HCT116 (cell line): ENCODE measurements around the gene RXFP1. TPM values are rescaled to one million over a fixed set of nuclear protein-coding genes. Genes with fewer than 3 reads are reported as not detected.

Experiments
- ATAC-seq: fragments of 200-7000 bp; cut with Tn5 transposase; 2 replicates; pipeline ENCODE4 v1.9.1; 2020; ENCODE audit warnings: mild to moderate bottlenecking, moderate library complexity
- BruUV-seq: library from RNA; stranded (reverse); fragments of 400-500 nt; replicated peaks from 2 replicates; lab custom pipeline; 2021; lab: Mats Ljungman, UMichigan
- CTCF ChIA-PET: fragments of 300-600 bp; sonication (Branson Sonifier 250); formaldehyde crosslinking; loops from one replicate; lab custom pipeline; 2021; ENCODE audit warnings: antibody characterized with exemption; lab: Charles Lee
- POLR2A ChIA-PET: fragments of 300-600, 350-600 bp; sonication (Branson Sonifier 250); formaldehyde crosslinking; loops from one replicate; lab custom pipeline; 2021; ENCODE audit warnings: antibody characterized with exemption; lab: Charles Lee
- RAD21 ChIA-PET, 2 experiments: fragments of 300-600 bp; sonication (Branson Sonifier 250); formaldehyde crosslinking; loops; one replicate each; lab custom pipeline; 2023; ENCODE audit warnings: low total read pairs in 2 of 2; ENCODE audit not compliant: uncharacterized antibody in 2 of 2, unreplicated experiment in 2 of 2, low non-redundant PET in 1 of 2; lab: Charles Lee
- DNase-seq: peaks from one replicate; pipeline ENCODE4 v3.0.0-alpha.2; 2010; ENCODE audit warnings: low read depth, low spot score
- H2AFZ ChIP-seq: fragments of 200-600 bp; shearing (Covaris generic), sonication (generic); 2 replicates; pipeline ENCODE4 v1.6.1; 2017; ENCODE audit warnings: low read depth, mixed run types, mixed read lengths, antibody characterized with exemption, low read length; ENCODE audit not compliant: poor library complexity, severe bottlenecking
- H3K27ac ChIP-seq: 2 replicates; pipeline ENCODE4 v1.5.1; 2012; ENCODE audit warnings: low read depth, low read length
- H3K27me3 ChIP-seq: fragments of 200-600 bp; sonication (generic); 2 replicates; pipeline ENCODE4 v1.6.1; 2016; ENCODE audit warnings: mixed run types, low read length, mixed read lengths; ENCODE audit not compliant: insufficient read depth
- H3K36me3 ChIP-seq, 2 experiments: fragments of 200-500 bp in 1 of 2; fragments of 200-600 bp in 1 of 2; sonication (Bioruptor generic) in 1 of 2; sonication (generic) in 1 of 2; 2 replicates each; pipeline versions ENCODE4 v1.5.1 to v1.6.1; 2014 to 2016; ENCODE audit warnings: low read length in 2 of 2, inconsistent platforms in 1 of 2, mixed read lengths in 1 of 2, mixed run types in 1 of 2; ENCODE audit not compliant: insufficient read depth in 2 of 2, control insufficient read depth in 1 of 2
- H3K4me1 ChIP-seq, 2 experiments: fragments of 200-600 bp in 1 of 2; sonication (generic) in 1 of 2; 2 replicates each; pipeline versions ENCODE4 v1.5.1 to v1.6.1; 2012 to 2017; ENCODE audit warnings: low read length in 2 of 2, inconsistent platforms in 1 of 2, mild to moderate bottlenecking in 1 of 2, mixed read lengths in 1 of 2, mixed run types in 1 of 2, moderate library complexity in 1 of 2; ENCODE audit not compliant: insufficient read depth in 2 of 2, control insufficient read depth in 1 of 2
- H3K4me2 ChIP-seq: fragments of 200-600 bp; sonication (generic); 2 replicates; pipeline ENCODE4 v1.6.1; 2017; ENCODE audit warnings: mixed run types, low read length, mixed read lengths
- H3K4me3 ChIP-seq, 2 experiments: fragments of 200-600 bp in 1 of 2; sonication (generic) in 1 of 2; replicated peaks in 1 of 2; 2 replicates each; pipeline ENCODE4 v1.5.1; 2011 to 2016; ENCODE audit warnings: low read length in 2 of 2, control low read depth in 1 of 2, low read depth in 1 of 2, mild to moderate bottlenecking in 1 of 2, mixed read lengths in 1 of 2, mixed run types in 1 of 2
- H3K79me2 ChIP-seq: fragments of 200-600 bp; sonication (generic); 2 replicates; pipeline ENCODE4 v1.6.1; 2017; ENCODE audit warnings: mild to moderate bottlenecking, mixed run types, low read length, moderate library complexity, mixed read lengths; ENCODE audit not compliant: insufficient read depth
- H3K9ac ChIP-seq: fragments of 200-600 bp; sonication (generic); 2 replicates; pipeline ENCODE4 v1.6.1; 2016; ENCODE audit warnings: low read length, mixed read lengths
- H3K9me2 ChIP-seq: fragments of 200-600 bp; sonication (generic), shearing (Covaris generic); 2 replicates; pipeline ENCODE4 v1.6.1; 2017; ENCODE audit warnings: mixed run types, mild to moderate bottlenecking, moderate library complexity; ENCODE audit not compliant: insufficient read depth
- H3K9me3 ChIP-seq, 2 experiments: fragments of 200-500 bp in 1 of 2; fragments of 200-600 bp in 1 of 2; sonication (Bioruptor generic) in 1 of 2; sonication (generic) in 1 of 2; 2 replicates each; pipeline ENCODE4 v1.6.1; 2014 to 2017; ENCODE audit warnings: low read length in 2 of 2, mixed read lengths in 2 of 2, inconsistent platforms in 1 of 2, low read depth in 1 of 2, mild to moderate bottlenecking in 1 of 2, mixed run types in 1 of 2, moderate library complexity in 1 of 2; ENCODE audit not compliant: control insufficient read depth in 1 of 2, insufficient read depth in 1 of 2
- H4K20me1 ChIP-seq: fragments of 200-600 bp; sonication (generic), shearing (Covaris generic); 2 replicates; pipeline ENCODE4 v1.6.1; 2017; ENCODE audit warnings: mixed run types, mild to moderate bottlenecking, moderate library complexity; ENCODE audit not compliant: insufficient read depth
- ATF3 ChIP-seq: IDR thresholded peaks from 2 replicates; pipeline ENCODE4 v1.6.1; 2012
- CBX3 ChIP-seq: IDR thresholded peaks from 2 replicates; pipeline ENCODE4 v1.6.1; 2012; ENCODE audit warnings: low read depth
- CTCF ChIP-seq, 3 experiments: fragments of 200-600 bp in 1 of 3; sonication (generic) in 1 of 3; IDR thresholded peaks in 2 of 3; conservative IDR thresholded peaks in 1 of 3; 2 replicates each; pipeline ENCODE4 v1.5.1; 2012 to 2017; ENCODE audit warnings: low read depth in 2 of 3, low read length in 2 of 3, antibody characterized with exemption in 1 of 3, borderline replicate concordance in 1 of 3, control low read depth in 1 of 3, mild to moderate bottlenecking in 1 of 3, mixed read lengths in 1 of 3, mixed run types in 1 of 3, moderate library complexity in 1 of 3; ENCODE audit not compliant: insufficient read depth in 1 of 3
- EGR1 ChIP-seq: IDR thresholded peaks from 2 replicates; pipeline ENCODE4 v1.6.1; 2012; ENCODE audit warnings: low read depth
- ELF1 ChIP-seq: IDR thresholded peaks from 2 replicates; pipeline ENCODE4 v1.6.1; 2012; ENCODE audit warnings: low read depth, borderline replicate concordance
- JUND ChIP-seq: IDR thresholded peaks from 2 replicates; pipeline ENCODE4 v1.6.1; 2012
- SIN3A ChIP-seq: IDR thresholded peaks from 2 replicates; pipeline ENCODE4 v1.6.1; 2012; ENCODE audit warnings: low read depth
- SP1 ChIP-seq: IDR thresholded peaks from 2 replicates; pipeline ENCODE4 v1.6.1; 2012; ENCODE audit warnings: low read depth
- SRF ChIP-seq: IDR thresholded peaks from 2 replicates; pipeline ENCODE4 v1.6.1; 2012; ENCODE audit warnings: low read depth
- TCF7L2 ChIP-seq: IDR thresholded peaks from 2 replicates; pipeline ENCODE4 v1.7.0; 2011; ENCODE audit warnings: borderline replicate concordance, inconsistent platforms; ENCODE audit not compliant: insufficient read depth, insufficient read length; ENCODE audit errors: extremely low read depth
- YY1 ChIP-seq: IDR thresholded peaks from 2 replicates; pipeline ENCODE4 v1.6.1; 2011; ENCODE audit warnings: low read length, low read depth, moderate library complexity, mild to moderate bottlenecking; ENCODE audit not compliant: insufficient replicate concordance; ENCODE audit errors: extremely low read depth
- ZBTB33 ChIP-seq: IDR thresholded peaks from 2 replicates; pipeline ENCODE4 v1.6.1; 2011; ENCODE audit warnings: mild to moderate bottlenecking, low read length, moderate library complexity; ENCODE audit not compliant: insufficient replicate concordance; ENCODE audit errors: extremely low read depth
- ZNF274 ChIP-seq: fragments of 200-500 bp; sonication (Bioruptor generic); IDR thresholded peaks from 2 replicates; pipeline ENCODE4 v1.6.1; 2014; ENCODE audit warnings: mild to moderate bottlenecking, low read depth, low read length, inconsistent platforms
- intact Hi-C: fragments of 100-400 bp; cut with micrococcal nuclease; formaldehyde crosslinking; loops from 2 replicates; pipeline ENCODE4 v1.10.0; 2022
- total RNA-seq: library from RNA; stranded (reverse); gene quantifications from one replicate; pipeline ENCODE4 v1.2.1, GENCODE V29; 2021; ENCODE audit not compliant: unreplicated experiment

Gene RXFP1
- total RNA-seq, 1 experiment from 2014 or later, result not detected

- CTCF ChIA-PET, result no interaction called here
- H3K9ac ChIP-seq, result no peak overlapping the region
- no peak overlapping the region for H3K27ac ChIP-seq
- no peak for TF ChIP-seq JUND
- no peaks in the 10 kb centered on the region for H3K4me1 ChIP-seq
- no peak for ATAC-seq
- no peaks in the 10 kb centered on the region for H4K20me1 ChIP-seq
- H3K9me2 ChIP-seq, result no peaks in the 10 kb centered on the region
- BruUV-seq, result no TSS peak
- H3K79me2 ChIP-seq, result no peaks in the 10 kb centered on the region
- H3K27me3 ChIP-seq, result no peaks in the 10 kb centered on the region
- POLR2A ChIA-PET, result no interaction called here
- intact Hi-C loops, result no loop called here
- H2AFZ ChIP-seq, result no peak overlapping the region
- no peak for DNase-seq
- no peak overlapping the region for H3K4me3 ChIP-seq
- H3K4me2 ChIP-seq, result no peak overlapping the region
- RAD21 ChIA-PET, result no interaction called here
- H3K36me3 ChIP-seq, result no peaks in the 10 kb centered on the region
- no peaks in the 10 kb centered on the region for H3K9me3 ChIP-seq
These were observed 82.7 kb downstream of the RXFP1 start for GRCh38 chr4:158604369-158604768.

- Histone ChIP-seq H2AFZ (no peak overlapping the region), H3K27ac (no peak overlapping the region), H3K79me2 (no peaks in the 10 kb centered on the region), H3K4me1 (no peaks in the 10 kb centered on the region), H3K9ac (no peak overlapping the region), H3K27me3 (no peaks in the 10 kb centered on the region), H4K20me1 (no peaks in the 10 kb centered on the region), H3K4me3 (no peak overlapping the region), H3K36me3 (no peaks in the 10 kb centered on the region), H3K4me2 (no peak overlapping the region), H3K9me2 (no peaks in the 10 kb centered on the region), H3K9me3 (no peaks in the 10 kb centered on the region)
- ATAC-seq, result no peak
- BruUV-seq, result no TSS peak
- POLR2A ChIA-PET, result no interaction called here
- CTCF ChIA-PET, result no interaction called here
- DNase-seq, result no peak
- RAD21 ChIA-PET, result no interaction called here
- intact Hi-C loops, result no loop called here
- TF ChIP-seq ATF3 (no peak), YY1 (no peak), ZNF274 (no peak), ZBTB33 (no peak), CTCF (IDR thresholded peaks at IDR 0.05 in 2 of 3, conservative IDR thresholded peaks at IDR 0.05 in 1 of 3; ENCODE audit: borderline replicate concordance in 1 of 3, insufficient read depth in 1 of 3, low read depth in 2 of 3, low read length in 2 of 3) (no peak), ELF1 (no peak), SIN3A (no peak), TCF7L2 (no peak), CBX3 (no peak), SP1 (no peak), EGR1 (no peak), SRF (no peak), JUND (no peak)
These were observed 83.7 kb downstream of the RXFP1 start for GRCh38 chr4:158605393-158605792.
